Measurements from ENCODE around the gene SBK1.

GRCh38 chr16:28279006-28279405 lies 13.3 kb upstream of the SBK1 start:
- TF ChIP-seq EZH2 (IDR thresholded peaks at IDR 0.05; ENCODE audit: low read length, missing control alignments) (no peak), CTCF (conservative IDR thresholded peaks at IDR 0.05 in 1 of 2, IDR thresholded peaks at IDR 0.05 in 1 of 2; ENCODE audit: low read depth in 1 of 2, low read length in 2 of 2) (no peak)

Measured in fibroblast of lung (primary cell).